Neural cell (in vitro differentiated cells): ENCODE measurements around the gene TRPV3.

Experiments used
- EP300 ChIP-seq: fragments of 450-650 bp; conservative IDR thresholded peaks from 2 replicates; pipeline ENCODE4 v1.6.1; 2014; ENCODE audit warnings: antibody characterized with exemption, mild to moderate bottlenecking, moderate library complexity; ENCODE audit not compliant: poor library complexity, severe bottlenecking
- POLR2AphosphoS5 ChIP-seq: IDR thresholded peaks from 2 replicates; pipeline ENCODE4 v1.6.1; 2012
- RAD21 ChIP-seq: fragments of 450-650 bp; conservative IDR thresholded peaks from 2 replicates; pipeline ENCODE4 v1.6.1; 2014; ENCODE audit warnings: antibody characterized with exemption, mild to moderate bottlenecking, moderate library complexity
- TF ChIP-seq, protein P1 (sequence below): IDR thresholded peaks from 2 replicates; pipeline ENCODE4 v1.6.1; 2012; ENCODE audit warnings: borderline replicate concordance

DNA sequence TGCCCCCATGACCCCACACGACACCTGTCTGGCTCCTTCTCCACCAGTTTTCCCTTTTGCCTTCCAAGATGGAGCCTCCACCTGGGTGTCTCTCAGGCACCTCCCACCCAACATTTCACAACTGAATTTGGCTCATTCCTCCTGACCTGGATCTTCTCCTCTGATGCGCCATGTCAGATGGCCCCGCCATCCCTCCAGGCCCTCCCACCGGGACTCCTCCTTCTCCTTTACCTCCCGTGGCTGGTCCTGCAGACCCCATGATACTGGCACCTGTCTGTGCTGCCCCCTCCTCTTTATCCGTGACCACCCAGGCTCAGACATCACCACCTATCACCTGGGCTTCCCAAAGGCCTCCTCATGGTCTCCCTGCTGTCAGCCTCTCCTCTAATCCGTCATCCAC, 4.7 kb downstream of the TRPV3 start:
- TF ChIP-seq POLR2AphosphoS5: no peak
- TF ChIP-seq EP300: no peak
- TF ChIP-seq, protein P1, sequence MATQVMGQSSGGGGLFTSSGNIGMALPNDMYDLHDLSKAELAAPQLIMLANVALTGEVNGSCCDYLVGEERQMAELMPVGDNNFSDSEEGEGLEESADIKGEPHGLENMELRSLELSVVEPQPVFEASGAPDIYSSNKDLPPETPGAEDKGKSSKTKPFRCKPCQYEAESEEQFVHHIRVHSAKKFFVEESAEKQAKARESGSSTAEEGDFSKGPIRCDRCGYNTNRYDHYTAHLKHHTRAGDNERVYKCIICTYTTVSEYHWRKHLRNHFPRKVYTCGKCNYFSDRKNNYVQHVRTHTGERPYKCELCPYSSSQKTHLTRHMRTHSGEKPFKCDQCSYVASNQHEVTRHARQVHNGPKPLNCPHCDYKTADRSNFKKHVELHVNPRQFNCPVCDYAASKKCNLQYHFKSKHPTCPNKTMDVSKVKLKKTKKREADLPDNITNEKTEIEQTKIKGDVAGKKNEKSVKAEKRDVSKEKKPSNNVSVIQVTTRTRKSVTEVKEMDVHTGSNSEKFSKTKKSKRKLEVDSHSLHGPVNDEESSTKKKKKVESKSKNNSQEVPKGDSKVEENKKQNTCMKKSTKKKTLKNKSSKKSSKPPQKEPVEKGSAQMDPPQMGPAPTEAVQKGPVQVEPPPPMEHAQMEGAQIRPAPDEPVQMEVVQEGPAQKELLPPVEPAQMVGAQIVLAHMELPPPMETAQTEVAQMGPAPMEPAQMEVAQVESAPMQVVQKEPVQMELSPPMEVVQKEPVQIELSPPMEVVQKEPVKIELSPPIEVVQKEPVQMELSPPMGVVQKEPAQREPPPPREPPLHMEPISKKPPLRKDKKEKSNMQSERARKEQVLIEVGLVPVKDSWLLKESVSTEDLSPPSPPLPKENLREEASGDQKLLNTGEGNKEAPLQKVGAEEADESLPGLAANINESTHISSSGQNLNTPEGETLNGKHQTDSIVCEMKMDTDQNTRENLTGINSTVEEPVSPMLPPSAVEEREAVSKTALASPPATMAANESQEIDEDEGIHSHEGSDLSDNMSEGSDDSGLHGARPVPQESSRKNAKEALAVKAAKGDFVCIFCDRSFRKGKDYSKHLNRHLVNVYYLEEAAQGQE: no peak
- TF ChIP-seq RAD21: no peak
